ENCODE data around the gene ZNF600.
"Not testable (repeated sequence)": the region's sequence is repeated elsewhere in the genome, so short reads cannot be mapped to it uniquely, and the experiment has no call there.

ZNF600 gene

DNA sequence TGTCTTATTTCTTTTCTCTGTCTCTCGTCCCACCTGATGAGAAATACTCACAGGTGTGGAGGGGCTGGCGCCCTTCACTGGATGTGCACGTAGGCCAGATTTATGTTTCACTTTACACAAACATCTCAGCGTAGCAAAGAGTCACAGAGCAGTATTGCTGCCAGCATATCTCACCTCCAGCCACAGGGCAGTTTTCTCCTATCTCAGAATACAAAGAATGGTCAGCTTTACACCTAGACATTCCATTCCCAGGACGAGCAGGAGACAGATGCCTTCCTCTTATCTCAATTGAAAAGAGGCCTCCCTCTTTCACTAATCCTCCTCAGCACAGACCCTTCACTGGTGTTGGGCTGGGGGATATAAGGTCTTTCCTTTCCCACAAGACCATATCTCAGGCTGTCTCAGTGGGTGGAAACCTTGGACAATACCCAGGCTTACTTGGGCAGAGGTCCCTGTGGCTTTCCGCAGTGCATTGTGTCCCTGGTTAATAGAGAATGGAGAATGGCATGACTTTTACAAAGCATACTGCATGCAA, 44.6 kb downstream of the ZNF600 start:
- no peaks in the 10 kb centered on the region; the same call in 1 of the 2 replicates for H3K9me3 ChIP-seq (ENCODE audit: control insufficient read depth, insufficient read depth, low read depth, low read length)
- H3K36me3 ChIP-seq (ENCODE audit: control insufficient read depth, insufficient read depth, low read length), result no peaks in the 10 kb centered on the region
- H3K27ac ChIP-seq (ENCODE audit: low read depth, low read length), result peak overlapping the region; percentile 43; the same call in 1 of the 2 replicates
- H3K27me3 ChIP-seq (ENCODE audit: control insufficient read depth, insufficient read depth, low read length), result no peaks in the 10 kb centered on the region
- H3K4me3 ChIP-seq (ENCODE audit: low read depth, low read length), result peak overlapping the region; percentile 4; the same call in 1 of the 2 replicates
- peak overlapping the region; percentile 64 for H3K9ac ChIP-seq (ENCODE audit: low read length)
- H3K4me1 ChIP-seq (ENCODE audit: control insufficient read depth, insufficient read depth, low read length), result peaks cover 24% of the 10 kb centered on the region

DNA sequence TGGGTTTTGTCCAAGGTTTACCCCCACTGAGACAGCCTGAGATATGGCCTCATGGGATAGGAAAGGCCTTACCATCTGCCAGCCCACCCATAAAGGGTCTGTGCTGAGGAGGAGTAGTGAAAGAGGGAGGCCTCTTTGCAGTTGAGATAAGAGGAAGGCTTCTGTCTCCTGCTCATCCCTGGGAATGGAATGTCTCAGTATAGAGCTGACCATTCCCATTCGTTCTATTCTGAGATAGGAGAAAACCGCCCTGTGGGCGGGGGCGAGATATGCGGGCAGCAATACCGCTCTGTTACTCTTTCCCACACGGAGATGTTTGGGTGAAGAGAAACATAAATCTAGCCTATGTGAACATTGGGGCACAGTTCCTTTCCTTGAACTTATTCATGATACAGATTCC, 45.2 kb downstream of the ZNF600 start:
- not testable (repeated sequence) for H3K36me3 ChIP-seq (ENCODE audit: control insufficient read depth, insufficient read depth, low read length); H3K27me3 ChIP-seq (ENCODE audit: control insufficient read depth, insufficient read depth, low read length); H3K9me3 ChIP-seq (ENCODE audit: control insufficient read depth, insufficient read depth, low read depth, low read length)
- Histone ChIP-seq H3K27ac (ENCODE audit: low read depth, low read length) (peak overlapping the region; percentile 43; the same call in 1 of the 2 replicates), H3K9ac (ENCODE audit: low read length) (peak overlapping the region; percentile 64), H3K4me3 (ENCODE audit: low read depth, low read length) (peak overlapping the region; percentile 4; the same call in 1 of the 2 replicates), H3K4me1 (ENCODE audit: control insufficient read depth, insufficient read depth, low read length) (peaks cover 24% of the 10 kb centered on the region)

DNA sequence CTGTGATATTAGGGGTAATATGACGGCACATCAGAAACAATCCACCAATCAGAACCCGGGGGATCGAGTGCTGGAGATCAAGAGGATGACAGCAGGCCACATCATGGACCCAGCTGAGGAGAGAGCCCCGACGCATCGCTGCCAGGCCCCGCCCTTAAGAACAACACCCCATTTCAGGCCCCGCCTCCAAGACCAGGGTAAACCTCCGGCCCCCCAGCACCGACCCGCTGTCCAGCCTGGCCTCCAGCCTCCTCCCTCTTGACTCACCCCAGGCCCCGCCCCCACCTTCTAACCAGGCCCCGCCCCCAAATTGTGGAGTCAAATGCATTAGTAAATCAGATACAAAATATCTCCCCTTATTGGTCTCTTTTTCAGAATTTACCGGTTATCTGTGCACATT, 47.0 kb downstream of the ZNF600 start:
- no peaks in the 10 kb centered on the region for H3K27me3 ChIP-seq (ENCODE audit: control insufficient read depth, insufficient read depth, low read length)
- no peaks in the 10 kb centered on the region; the same call in 1 of the 2 replicates for H3K9me3 ChIP-seq (ENCODE audit: control insufficient read depth, insufficient read depth, low read depth, low read length)
- H3K4me3 ChIP-seq (ENCODE audit: low read depth, low read length), result no peak overlapping the region
- H3K9ac ChIP-seq (ENCODE audit: low read length), result no peak overlapping the region
- no peaks in the 10 kb centered on the region for H3K36me3 ChIP-seq (ENCODE audit: control insufficient read depth, insufficient read depth, low read length)
- H3K4me1 ChIP-seq (ENCODE audit: control insufficient read depth, insufficient read depth, low read length), result peaks cover 30% of the 10 kb centered on the region
- H3K27ac ChIP-seq (ENCODE audit: low read depth, low read length), result no peak overlapping the region

DNA sequence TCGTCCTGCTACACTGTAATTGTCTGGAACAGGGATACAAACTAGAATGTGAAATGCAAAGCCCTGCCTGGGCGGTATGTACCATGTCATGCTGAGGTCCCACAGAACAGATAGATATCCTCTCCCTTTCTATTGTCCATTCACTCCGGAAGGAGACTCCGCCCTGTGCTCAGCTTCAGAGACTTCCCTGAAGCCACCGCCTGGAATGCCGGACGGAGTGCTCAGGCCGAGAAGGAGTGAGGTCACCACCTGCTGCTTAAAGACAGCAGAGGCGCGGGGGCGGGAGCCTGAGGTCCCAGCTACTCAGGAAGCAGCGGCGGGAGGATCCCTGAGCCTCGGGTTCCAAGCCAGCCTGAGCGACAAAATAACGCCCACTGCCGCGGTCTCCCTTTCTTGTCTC, 50.9 kb downstream of the ZNF600 start:
- Histone ChIP-seq H3K9ac (ENCODE audit: low read length) (peak overlapping the region; percentile 79), H3K4me3 (ENCODE audit: low read depth, low read length) (peak overlapping the region; percentile 100), H3K36me3 (ENCODE audit: control insufficient read depth, insufficient read depth, low read length) (peaks cover 5% of the 10 kb centered on the region; the same call in 1 of the 2 replicates), H3K27ac (ENCODE audit: low read depth, low read length) (peak overlapping the region; percentile 78; the same call in 1 of the 2 replicates), H3K4me1 (ENCODE audit: control insufficient read depth, insufficient read depth, low read length) (peaks cover 6% of the 10 kb centered on the region; the same call in 1 of the 2 replicates), H3K27me3 (ENCODE audit: control insufficient read depth, insufficient read depth, low read length) (no peaks in the 10 kb centered on the region), H3K9me3 (ENCODE audit: control insufficient read depth, insufficient read depth, low read depth, low read length) (no peaks in the 10 kb centered on the region; the same call in 1 of the 2 replicates)

- Histone ChIP-seq H3K9ac (ENCODE audit: low read length) (peak within 1 kb of the TSS; percentile 98), H3K27ac (ENCODE audit: low read depth, low read length) (peak within 1 kb of the TSS; percentile 78; the same call in 1 of the 2 replicates), H3K9me3 (ENCODE audit: control insufficient read depth, insufficient read depth, low read depth, low read length) (no peaks in the 10 kb centered on the region; the same call in 1 of the 2 replicates)
These were observed 51.5 kb downstream of the ZNF600 start, which contains the start of gene ZNF611 for GRCh38 chr19:52734893-52735661. TSS of gene ZNF611 (minus strand) at chr19:52735044. CDS start at chr19:52715894, 19,150 bp downstream.

DNA sequence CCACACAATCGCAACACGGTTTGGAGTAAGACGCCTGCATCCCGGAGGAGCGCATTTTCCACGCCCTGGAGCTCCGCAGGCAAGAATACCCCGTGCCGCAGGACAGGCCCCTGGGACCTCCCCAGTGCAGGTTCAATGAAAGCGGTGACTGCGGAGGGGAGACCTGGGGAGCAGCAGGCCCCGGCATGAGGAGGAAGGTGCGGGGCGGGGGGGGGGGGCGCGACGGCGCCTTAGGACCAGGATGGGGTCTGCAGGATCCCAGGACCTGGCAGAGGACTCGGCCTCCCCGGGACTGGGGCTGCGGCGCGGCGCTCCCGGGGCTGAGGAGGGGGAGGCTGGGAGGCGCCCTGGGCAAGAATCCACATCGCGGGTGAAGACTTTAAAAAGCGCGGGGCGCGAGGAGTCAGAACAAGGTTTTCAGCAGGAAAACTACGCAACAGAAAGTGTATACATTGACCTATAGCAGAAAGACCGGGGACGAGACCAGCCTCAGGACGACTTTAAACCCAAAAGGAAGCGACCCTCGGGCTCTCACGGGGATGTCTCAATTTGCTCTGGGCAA, 52.2 kb downstream of the ZNF600 start:
- peak overlapping the region; percentile 100 for H3K4me3 ChIP-seq (ENCODE audit: low read depth, low read length)
- H3K4me1 ChIP-seq (ENCODE audit: control insufficient read depth, insufficient read depth, low read length), result peaks cover 6% of the 10 kb centered on the region; the same call in 1 of the 2 replicates
- H3K27ac ChIP-seq (ENCODE audit: low read depth, low read length), result peak overlapping the region; percentile 69; the same call in 1 of the 2 replicates
- H3K27me3 ChIP-seq (ENCODE audit: control insufficient read depth, insufficient read depth, low read length), result no peaks in the 10 kb centered on the region
- H3K36me3 ChIP-seq (ENCODE audit: control insufficient read depth, insufficient read depth, low read length), result peaks cover 13% of the 10 kb centered on the region
- H3K9ac ChIP-seq (ENCODE audit: low read length), result peak overlapping the region; percentile 98
- H3K9me3 ChIP-seq (ENCODE audit: control insufficient read depth, insufficient read depth, low read depth, low read length), result no peaks in the 10 kb centered on the region; the same call in 1 of the 2 replicates

More at GRCh38 chr19:52734893-52735661, 51.5 kb downstream of the ZNF600 start, which contains the start of gene ZNF611:
- Histone ChIP-seq H3K4me3 (ENCODE audit: low read depth, low read length) (peak within 1 kb of the TSS; percentile 100), H3K36me3 (ENCODE audit: control insufficient read depth, insufficient read depth, low read length) (peaks cover 10% of the 10 kb centered on the region; the same call in 1 of the 2 replicates), H3K27me3 (ENCODE audit: control insufficient read depth, insufficient read depth, low read length) (no peaks in the 10 kb centered on the region), H3K4me1 (ENCODE audit: control insufficient read depth, insufficient read depth, low read length) (peaks cover 6% of the 10 kb centered on the region; the same call in 1 of the 2 replicates)

GRCh38 chr19:52726051-52726450, 60.5 kb downstream of the ZNF600 start:
- H3K9me3 ChIP-seq (ENCODE audit: control insufficient read depth, insufficient read depth, low read depth, low read length), result peaks cover 28% of the 10 kb centered on the region
- H3K36me3 ChIP-seq (ENCODE audit: control insufficient read depth, insufficient read depth, low read length), result peaks cover 82% of the 10 kb centered on the region
- not testable (repeated sequence) for H3K4me1 ChIP-seq (ENCODE audit: control insufficient read depth, insufficient read depth, low read length); H3K27ac ChIP-seq (ENCODE audit: low read depth, low read length); H3K9ac ChIP-seq (ENCODE audit: low read length); H3K27me3 ChIP-seq (ENCODE audit: control insufficient read depth, insufficient read depth, low read length); H3K4me3 ChIP-seq (ENCODE audit: low read depth, low read length)

- H3K4me3 ChIP-seq (ENCODE audit: low read depth, low read length), result no peak overlapping the region
- H3K9ac ChIP-seq (ENCODE audit: low read length), result no peak overlapping the region
- no peaks in the 10 kb centered on the region for H3K4me1 ChIP-seq (ENCODE audit: control insufficient read depth, insufficient read depth, low read length)
- peaks cover 33% of the 10 kb centered on the region for H3K9me3 ChIP-seq (ENCODE audit: control insufficient read depth, insufficient read depth, low read depth, low read length)
- H3K27ac ChIP-seq (ENCODE audit: low read depth, low read length), result no peak overlapping the region
- H3K27me3 ChIP-seq (ENCODE audit: control insufficient read depth, insufficient read depth, low read length), result no peaks in the 10 kb centered on the region
- peaks cover 82% of the 10 kb centered on the region for H3K36me3 ChIP-seq (ENCODE audit: control insufficient read depth, insufficient read depth, low read length)
These were observed 61.0 kb downstream of the ZNF600 start for GRCh38 chr19:52725528-52725961.

- Histone ChIP-seq H3K4me1 (ENCODE audit: control insufficient read depth, insufficient read depth, low read length) (no peaks in the 10 kb centered on the region), H3K36me3 (ENCODE audit: control insufficient read depth, insufficient read depth, low read length) (peaks cover 83% of the 10 kb centered on the region), H3K9ac (ENCODE audit: low read length) (no peak overlapping the region), H3K4me3 (ENCODE audit: low read depth, low read length) (no peak overlapping the region), H3K27ac (ENCODE audit: low read depth, low read length) (no peak overlapping the region), H3K27me3 (ENCODE audit: control insufficient read depth, insufficient read depth, low read length) (no peaks in the 10 kb centered on the region), H3K9me3 (ENCODE audit: control insufficient read depth, insufficient read depth, low read depth, low read length) (peaks cover 37% of the 10 kb centered on the region)
These were observed 61.7 kb downstream of the ZNF600 start for GRCh38 chr19:52724701-52725514.

GRCh38 chr19:52723907-52724598, 62.5 kb downstream of the ZNF600 start:
- H3K4me1 ChIP-seq (ENCODE audit: control insufficient read depth, insufficient read depth, low read length); H3K27ac ChIP-seq (ENCODE audit: low read depth, low read length); H3K27me3 ChIP-seq (ENCODE audit: control insufficient read depth, insufficient read depth, low read length); H3K4me3 ChIP-seq (ENCODE audit: low read depth, low read length); H3K9ac ChIP-seq (ENCODE audit: low read length): not testable (repeated sequence)
- Histone ChIP-seq H3K9me3 (ENCODE audit: control insufficient read depth, insufficient read depth, low read depth, low read length) (peaks cover 46% of the 10 kb centered on the region), H3K36me3 (ENCODE audit: control insufficient read depth, insufficient read depth, low read length) (peaks cover 86% of the 10 kb centered on the region)
